CD14-positive monocyte (primary cell): ENCODE results near the gene QSER1. TPM values are rescaled to one million over a fixed set of nuclear protein-coding genes. Genes with fewer than 3 reads are reported as not detected.

Experiments used
- DNase-seq, 3 donors: peaks; one replicate each; pipeline ENCODE4 v3.0.0-alpha.2; 2011 to 2022
- H2AFZ ChIP-seq: 2 replicates; pipeline ENCODE4 v1.6.0; 2012; ENCODE audit warnings: mild to moderate bottlenecking, low read depth, low read length, inconsistent platforms; ENCODE audit not compliant: insufficient read depth, poor library complexity, severe bottlenecking
- H3K27ac ChIP-seq, 2 donors: 1 replicate in 1 of 2; 2 replicates in 1 of 2; pipeline ENCODE4 v1.5.1; 2012 to 2013; ENCODE audit warnings: low read length in 2 of 2, control low read depth in 1 of 2, inconsistent platforms in 1 of 2, low read depth in 1 of 2, mild to moderate bottlenecking in 1 of 2
- H3K27me3 ChIP-seq, 2 donors: one replicate each; pipeline versions ENCODE4 v1.6.0 to v1.6.1; 2011 to 2013; ENCODE audit warnings: low read length in 2 of 2; ENCODE audit not compliant: control insufficient read depth in 2 of 2, insufficient read depth in 2 of 2
- H3K36me3 ChIP-seq, 2 donors: replicated peaks in 1 of 2; 1 replicate in 1 of 2; 2 replicates in 1 of 2; pipeline versions ENCODE4 v1.5.1 to v1.6.1; 2012 to 2013; ENCODE audit warnings: low read length in 2 of 2, control low read depth in 1 of 2, inconsistent platforms in 1 of 2, mild to moderate bottlenecking in 1 of 2; ENCODE audit not compliant: insufficient read depth in 2 of 2, control insufficient read depth in 1 of 2
- H3K4me1 ChIP-seq, 2 donors: 1 replicate in 1 of 2; 2 replicates in 1 of 2; pipeline versions ENCODE4 v1.5.1 to v1.6.1; 2012 to 2013; ENCODE audit warnings: low read length in 2 of 2, control low read depth in 1 of 2, inconsistent platforms in 1 of 2, mild to moderate bottlenecking in 1 of 2, moderate library complexity in 1 of 2; ENCODE audit not compliant: insufficient read depth in 2 of 2, control insufficient read depth in 1 of 2
- H3K4me2 ChIP-seq: replicated peaks from 2 replicates; pipeline ENCODE3; 2012; ENCODE audit warnings: low read length, moderate library complexity, mild to moderate bottlenecking; ENCODE audit not compliant: poor library complexity, severe bottlenecking; ENCODE audit errors: extremely low read depth
- H3K4me3 ChIP-seq, 3 experiments: fragments of 200-600 bp in 1 of 3; sonication (generic) in 1 of 3; replicated peaks in 1 of 3; 1 replicate in 2 of 3; 2 replicates in 1 of 3; pipeline ENCODE4 v1.5.1; 2011 to 2013; ENCODE audit warnings: low read length in 3 of 3, mild to moderate bottlenecking in 3 of 3, control low read depth in 2 of 3, low read depth in 2 of 3, inconsistent platforms in 1 of 3, moderate library complexity in 1 of 3
- H3K79me2 ChIP-seq: 2 replicates; pipeline ENCODE4 v1.6.0; 2012; ENCODE audit warnings: mild to moderate bottlenecking, control low read depth, inconsistent platforms, low read length, moderate library complexity; ENCODE audit not compliant: insufficient read depth
- H3K9ac ChIP-seq: 2 replicates; pipeline ENCODE4 v1.6.0; 2017; ENCODE audit warnings: low read length, mild to moderate bottlenecking; ENCODE audit not compliant: insufficient read depth, poor library complexity, severe bottlenecking
- H3K9me3 ChIP-seq, 2 donors: replicated peaks in 1 of 2; 1 replicate in 1 of 2; 2 replicates in 1 of 2; pipeline versions ENCODE4 v1.5.1 to v1.6.1; 2012 to 2013; ENCODE audit warnings: low read length in 2 of 2, control low read depth in 1 of 2; ENCODE audit not compliant: control insufficient read depth in 1 of 2, insufficient read depth in 1 of 2
- H4K20me1 ChIP-seq: 2 replicates; pipeline ENCODE4 v1.6.0; 2012; ENCODE audit warnings: mild to moderate bottlenecking, low read length, control low read depth, moderate library complexity; ENCODE audit not compliant: insufficient read depth
- H3K27ac Mint-ChIP-seq, 7 donors: one replicate each; pipeline ENCODE4 v1.8.0; 2020; ENCODE audit warnings: mild to moderate bottlenecking in 7 of 7, mixed read lengths in 7 of 7, moderate library complexity in 6 of 7, inconsistent platforms in 2 of 7
- H3K27me3 Mint-ChIP-seq, 3 donors: one replicate each; pipeline ENCODE4 v1.8.0; 2021 to 2022; ENCODE audit warnings: low read depth in 3 of 3, mild to moderate bottlenecking in 3 of 3, mixed read lengths in 3 of 3, moderate library complexity in 3 of 3, inconsistent platforms in 1 of 3
- H3K36me3 Mint-ChIP-seq, 2 donors: one replicate each; pipeline ENCODE4 v1.8.0; 2020; ENCODE audit warnings: mixed read lengths in 2 of 2, inconsistent platforms in 1 of 2, mild to moderate bottlenecking in 1 of 2
- H3K4me1 Mint-ChIP-seq: one replicate; pipeline ENCODE4 v1.8.0; 2020; ENCODE audit warnings: mild to moderate bottlenecking, mixed read lengths
- H3K4me3 Mint-ChIP-seq, 2 donors: one replicate each; pipeline ENCODE4 v1.8.0; 2020; ENCODE audit warnings: mild to moderate bottlenecking in 2 of 2, mixed read lengths in 2 of 2, moderate library complexity in 1 of 2
- H3K9me3 Mint-ChIP-seq, 7 donors: one replicate each; pipeline ENCODE4 v1.8.0; 2020 to 2022; ENCODE audit warnings: mixed read lengths in 7 of 7, mild to moderate bottlenecking in 6 of 7, moderate library complexity in 6 of 7, inconsistent platforms in 2 of 7
- CTCF ChIP-seq: fragments of 200-600 bp; IDR thresholded peaks from one replicate; pipeline ENCODE4 v1.8.0; 2022; ENCODE audit warnings: antibody characterized with exemption, mild to moderate bottlenecking
- WGBS: methylation state at CpG from one replicate; pipeline ENCODE4 v1.1.5; 2013; ENCODE audit warnings: missing lambda C conversion rate; ENCODE audit not compliant: insufficient coverage; 5-methylcytosine and 5-hydroxymethylcytosine counted together
- intact Hi-C, 2 donors: fragments of 100-400 bp; cut with micrococcal nuclease; formaldehyde crosslinking; loops; one replicate each; pipeline versions ENCODE4 v1.15.0 to v1.15.1; 2023
- polyA plus RNA-seq, 3 donors: library from polyadenylated mRNA; depleted of rRNA in 1 of 3; unstranded in 2 of 3; stranded (reverse) in 1 of 3; fragments of 300-500 nt in 2 of 3; fragments of >200 nt in 1 of 3; fragmentation: Illumina TruSeq in 2 of 3; gene quantifications; 1 replicate in 2 of 3; 2 replicates in 1 of 3; pipeline ENCODE4 v1.2.3, GENCODE V29; 2012 to 2021

Gene QSER1
- polyA plus RNA-seq, 3 donors, result 1.1 to 7.0 (median 2.5) TPM

GRCh38 chr11:32851251-32851650, 41.4 kb upstream of the QSER1 start:
- Histone ChIP-seq H3K36me3 (peaks cover 11 to 29% of the 10 kb centered on the region in 2 donors), H2AFZ (no peak overlapping the region), H3K9ac (no peak overlapping the region), H4K20me1 (no peaks in the 10 kb centered on the region), H3K4me3 (no peak overlapping the region), H3K4me1 (peaks cover 58 to 64% of the 10 kb centered on the region in 2 donors), H3K4me2 (no peak overlapping the region), H3K27me3 (no peaks in the 10 kb centered on the region), H3K9me3 (no peaks in the 10 kb centered on the region), H3K27ac (peak overlapping the region in 1 of 2 donors; percentile 75), H3K79me2 (peaks cover 47% of the 10 kb centered on the region)
- peaks cover 55% of the 10 kb centered on the region for H3K4me1 Mint-ChIP-seq
- intact Hi-C loops, result loop anchor here (5.0 kb wide), 1 partner anchor 41 kb away; the partner anchor contains the start of gene QSER1 (in 2 of the 2)
- no peak for DNase-seq
- no peaks in the 10 kb centered on the region for H3K27me3 Mint-ChIP-seq
- peaks cover 10 to 31% of the 10 kb centered on the region in 2 donors for H3K36me3 Mint-ChIP-seq
- TF ChIP-seq CTCF, result no peak
- no CpG with 5 or more reads among the region's 1 CpG for WGBS
- peaks cover 0 to 4% (median 0%) of the 10 kb centered on the region in 7 donors for H3K9me3 Mint-ChIP-seq
- no peak overlapping the region for H3K4me3 Mint-ChIP-seq
- peak overlapping the region in 4 of 7 donors; percentile 6 to 43 (median 24) for H3K27ac Mint-ChIP-seq

- Histone ChIP-seq H3K27ac (peak overlapping the region; percentile 56 to 75), H4K20me1 (no peaks in the 10 kb centered on the region), H3K9me3 (no peaks in the 10 kb centered on the region), H3K9ac (no peak overlapping the region), H3K27me3 (no peaks in the 10 kb centered on the region), H3K79me2 (peaks cover 44% of the 10 kb centered on the region), H3K4me2 (peak overlapping the region; percentile 66), H3K36me3 (peaks cover 15 to 29% of the 10 kb centered on the region in 2 donors), H3K4me1 (peaks cover 48 to 55% of the 10 kb centered on the region in 2 donors), H2AFZ (peak overlapping the region; percentile 52), H3K4me3 (peak overlapping the region in 2 of 3 experiments; percentile 38 to 62)
- no peak for TF ChIP-seq CTCF
- H3K27me3 Mint-ChIP-seq, result no peaks in the 10 kb centered on the region
- peaks cover 45% of the 10 kb centered on the region for H3K4me1 Mint-ChIP-seq
- peak; percentile 46 to 65 (median 64) for DNase-seq
- peak overlapping the region; percentile 68 to 86 for H3K4me3 Mint-ChIP-seq
- 61% methylated on average over 3 of the region's 4 CpGs for WGBS
- intact Hi-C loops, result loop anchor here (5.0 kb wide), 1 partner anchor 40 kb away; the partner anchor contains the start of gene QSER1 (in 2 of the 2)
- peaks cover 13 to 37% of the 10 kb centered on the region in 2 donors for H3K36me3 Mint-ChIP-seq
- H3K27ac Mint-ChIP-seq, result peak overlapping the region; percentile 79 to 96 (median 90)
- H3K9me3 Mint-ChIP-seq, result peaks cover 0 to 4% (median 0%) of the 10 kb centered on the region in 7 donors
Observed at GRCh38 chr11:32852207-32852606, 40.4 kb upstream of the QSER1 start.
